ENCODE results near the gene ADCY5. TPM values are rescaled to one million over a fixed set of nuclear protein-coding genes. Genes with fewer than 3 reads are reported as not detected.

The ADCY5 gene
- total RNA-seq, 1 donor from 2014 or later: 4.0 TPM

DNA sequence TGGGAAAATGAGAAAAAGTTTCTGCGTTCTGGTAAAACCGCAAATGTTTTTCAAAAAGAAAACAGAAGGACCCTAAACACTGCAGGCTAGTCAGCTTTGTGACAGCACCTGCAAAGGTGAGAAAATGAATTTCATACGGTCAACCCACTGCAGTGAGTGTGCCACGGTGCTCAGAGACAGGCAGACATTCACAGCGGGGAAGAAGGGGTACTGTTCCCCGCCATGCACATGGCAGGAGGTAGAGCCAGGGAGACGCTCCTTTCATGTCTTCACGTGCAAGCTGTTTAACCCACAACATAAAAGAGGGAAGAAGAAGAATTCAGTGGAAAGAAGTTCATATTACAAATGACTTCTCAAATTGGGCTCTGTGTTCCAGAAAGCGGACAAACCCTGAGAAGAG, 137.7 kb downstream of the ADCY5 start:
- Histone ChIP-seq H3K9me3 (no peaks in the 10 kb centered on the region), H3K27ac (no peak overlapping the region), H3K4me3 (no peak overlapping the region), H3K36me3 (no peaks in the 10 kb centered on the region), H3K27me3 (no peaks in the 10 kb centered on the region), H3K4me1 (no peaks in the 10 kb centered on the region)
- ATAC-seq: no peak
- TF ChIP-seq, protein P1, sequence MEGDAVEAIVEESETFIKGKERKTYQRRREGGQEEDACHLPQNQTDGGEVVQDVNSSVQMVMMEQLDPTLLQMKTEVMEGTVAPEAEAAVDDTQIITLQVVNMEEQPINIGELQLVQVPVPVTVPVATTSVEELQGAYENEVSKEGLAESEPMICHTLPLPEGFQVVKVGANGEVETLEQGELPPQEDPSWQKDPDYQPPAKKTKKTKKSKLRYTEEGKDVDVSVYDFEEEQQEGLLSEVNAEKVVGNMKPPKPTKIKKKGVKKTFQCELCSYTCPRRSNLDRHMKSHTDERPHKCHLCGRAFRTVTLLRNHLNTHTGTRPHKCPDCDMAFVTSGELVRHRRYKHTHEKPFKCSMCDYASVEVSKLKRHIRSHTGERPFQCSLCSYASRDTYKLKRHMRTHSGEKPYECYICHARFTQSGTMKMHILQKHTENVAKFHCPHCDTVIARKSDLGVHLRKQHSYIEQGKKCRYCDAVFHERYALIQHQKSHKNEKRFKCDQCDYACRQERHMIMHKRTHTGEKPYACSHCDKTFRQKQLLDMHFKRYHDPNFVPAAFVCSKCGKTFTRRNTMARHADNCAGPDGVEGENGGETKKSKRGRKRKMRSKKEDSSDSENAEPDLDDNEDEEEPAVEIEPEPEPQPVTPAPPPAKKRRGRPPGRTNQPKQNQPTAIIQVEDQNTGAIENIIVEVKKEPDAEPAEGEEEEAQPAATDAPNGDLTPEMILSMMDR (IDR thresholded peaks at IDR 0.05): no peak
- DNase-seq: no peak
- intact Hi-C loops (cut with DNase I): no loop called here

GRCh38 chr3:123310741-123311140, 138.1 kb downstream of the ADCY5 start:
- TF ChIP-seq, protein P1 (IDR thresholded peaks at IDR 0.05): no peak
- DNase-seq (no peak), ATAC-seq (no peak)
- intact Hi-C loops (cut with DNase I): no loop called here
- Histone ChIP-seq H3K4me3 (no peak overlapping the region), H3K27ac (no peak overlapping the region), H3K4me1 (no peaks in the 10 kb centered on the region), H3K27me3 (no peaks in the 10 kb centered on the region), H3K9me3 (no peaks in the 10 kb centered on the region), H3K36me3 (no peaks in the 10 kb centered on the region)

DNA sequence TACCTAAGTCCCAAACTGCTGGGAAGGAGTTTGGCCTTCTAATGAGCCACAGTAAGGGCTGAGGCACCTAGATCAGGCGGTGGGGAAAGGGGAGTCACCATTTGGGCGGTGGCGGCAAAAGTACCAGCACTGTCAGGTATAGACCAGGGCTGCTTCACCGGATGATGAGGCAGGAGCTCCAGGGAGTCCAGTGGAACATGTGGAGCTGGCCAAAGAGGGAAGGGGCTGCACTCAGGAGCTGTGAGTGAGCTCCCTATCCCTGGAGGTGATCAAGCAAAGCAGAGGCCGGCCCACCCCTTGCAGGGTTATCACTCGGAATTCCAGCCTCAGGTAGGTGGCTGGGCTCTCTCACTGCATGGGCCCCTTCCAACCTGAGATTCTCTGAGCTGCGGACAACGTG, 138.7 kb downstream of the ADCY5 start:
- TF ChIP-seq, protein P1 (IDR thresholded peaks at IDR 0.05): no peak
- Histone ChIP-seq H3K9me3 (no peaks in the 10 kb centered on the region), H3K27me3 (no peaks in the 10 kb centered on the region), H3K4me3 (no peak overlapping the region), H3K27ac (no peak overlapping the region), H3K36me3 (no peaks in the 10 kb centered on the region), H3K4me1 (no peaks in the 10 kb centered on the region)
- DNase-seq: no peak
- ATAC-seq: no peak
- intact Hi-C loops (cut with DNase I): no loop called here

DNA sequence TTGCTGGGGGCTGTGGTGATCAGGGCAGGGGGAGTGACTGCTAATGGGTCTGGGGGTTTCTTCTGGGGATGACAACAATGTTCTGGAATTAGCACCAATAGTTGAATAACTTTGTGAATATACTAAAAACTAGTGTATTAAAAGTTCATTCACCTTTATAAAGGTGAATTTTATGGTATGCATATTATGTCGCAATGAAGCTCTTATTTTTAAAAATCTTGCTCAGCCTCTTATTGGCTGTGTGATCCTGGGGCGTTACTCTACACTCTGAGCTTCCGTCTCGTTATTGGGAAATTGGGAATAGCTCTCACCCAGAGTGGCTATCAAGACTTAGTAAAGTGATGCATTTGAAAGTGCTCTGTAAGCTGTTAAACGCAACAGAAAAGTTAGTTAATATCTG, 141.8 kb downstream of the ADCY5 start:
- H3K4me1 ChIP-seq: no peaks in the 10 kb centered on the region
- ATAC-seq: no peak
- no peaks in the 10 kb centered on the region for H3K27me3 ChIP-seq
- DNase-seq: no peak
- H3K9me3 ChIP-seq: no peaks in the 10 kb centered on the region
- no peaks in the 10 kb centered on the region for H3K36me3 ChIP-seq
- no peak overlapping the region for H3K4me3 ChIP-seq
- H3K27ac ChIP-seq: no peak overlapping the region
- TF ChIP-seq, protein P1 (IDR thresholded peaks at IDR 0.05): no peak
- intact Hi-C loops (cut with DNase I): no loop called here

DNA sequence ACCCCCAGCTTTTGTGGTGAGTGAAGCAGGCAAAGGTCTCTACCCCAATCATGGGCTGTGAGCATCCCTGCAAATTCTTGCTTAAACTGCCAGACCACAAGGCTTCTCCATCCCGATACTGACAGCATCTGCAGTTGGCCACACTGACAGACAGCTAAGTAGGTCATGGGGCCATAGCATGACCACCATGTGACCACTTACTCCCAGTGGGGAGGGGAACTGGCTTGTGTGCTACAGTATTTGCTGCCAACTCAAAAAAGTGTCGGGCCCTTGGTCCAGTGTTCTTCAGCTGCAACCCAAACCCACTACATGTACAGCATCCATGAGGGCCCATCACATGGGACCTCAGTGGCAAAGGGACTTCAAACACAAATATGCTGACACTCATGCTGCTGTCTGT, 143.7 kb downstream of the ADCY5 start:
- no peak overlapping the region for H3K4me3 ChIP-seq
- no peaks in the 10 kb centered on the region for H3K27me3 ChIP-seq
- intact Hi-C loops (cut with DNase I): no loop called here
- ATAC-seq: no peak
- no peaks in the 10 kb centered on the region for H3K36me3 ChIP-seq
- no peaks in the 10 kb centered on the region for H3K9me3 ChIP-seq
- no peak overlapping the region for H3K27ac ChIP-seq
- no peaks in the 10 kb centered on the region for H3K4me1 ChIP-seq
- TF ChIP-seq, protein P1 (IDR thresholded peaks at IDR 0.05): no peak
- no peak for DNase-seq

DNA sequence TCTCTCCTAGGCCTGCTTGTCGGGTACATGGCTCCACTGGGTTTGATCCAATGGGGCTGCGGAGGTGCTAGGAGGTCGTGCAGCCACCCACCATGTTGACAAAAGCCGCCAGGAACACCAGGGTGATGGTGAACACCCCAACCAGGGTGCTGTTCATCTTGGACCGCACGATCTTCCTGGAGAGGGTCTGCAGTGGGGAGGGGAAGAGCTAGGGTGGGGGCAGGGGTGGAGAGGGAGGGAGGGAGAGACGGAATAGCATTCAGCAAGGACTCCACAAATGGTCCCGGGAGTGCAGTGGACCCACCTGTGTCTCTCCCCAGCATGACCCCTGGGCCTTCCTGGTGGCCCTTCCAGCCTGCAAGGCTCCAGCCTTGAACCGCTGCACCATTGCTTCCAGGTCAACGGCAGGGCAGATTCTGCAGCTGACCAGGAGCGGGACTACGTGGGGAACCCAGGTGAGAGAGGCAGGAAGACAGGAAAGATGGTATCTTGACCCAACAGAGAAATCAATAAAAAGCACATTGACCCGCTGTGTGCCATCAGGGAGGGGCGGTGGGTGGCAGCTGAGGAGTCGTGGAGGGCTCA, 144.8 kb downstream of the ADCY5 start:
- Histone ChIP-seq H3K4me1 (no peaks in the 10 kb centered on the region), H3K36me3 (no peaks in the 10 kb centered on the region), H3K4me3 (no peak overlapping the region), H3K27me3 (no peaks in the 10 kb centered on the region), H3K27ac (no peak overlapping the region), H3K9me3 (no peaks in the 10 kb centered on the region)
- no peak for ATAC-seq
- DNase-seq: no peak
- intact Hi-C loops (cut with DNase I): no loop called here
- TF ChIP-seq, protein P1 (IDR thresholded peaks at IDR 0.05): no peak
